ENCODE data around the gene FLNB.

The FLNB gene

GRCh38 chr3:58168498-58168897, 160.3 kb downstream of the FLNB start:
- DNase-seq (ENCODE audit: extremely low spot score) = no peak
- TF ChIP-seq CTCF (IDR thresholded peaks at IDR 0.05; ENCODE audit: control extremely low read depth, extremely low read depth, low read depth, missing control alignments) = no peak
- POLR2A ChIA-PET = no interaction called here
- CTCF ChIA-PET = interaction anchor here (1.0 to 4.8 kb wide), 20 partner anchors 10 to 256 kb away, joined by 3 to 76 read pairs (median 6); partner anchors contain the start of genes FLNB, HTD2 and RPP14

- POLR2A ChIA-PET = no interaction called here
- CTCF ChIA-PET = no interaction called here
- DNase-seq (ENCODE audit: extremely low spot score) = no peak
- no peak for TF ChIP-seq CTCF (IDR thresholded peaks at IDR 0.05; ENCODE audit: control extremely low read depth, extremely low read depth, low read depth, missing control alignments)
Observed at GRCh38 chr3:58169371-58169770, 161.1 kb downstream of the FLNB start.

GRCh38 chr3:58170376-58170775, 162.2 kb downstream of the FLNB start:
- no peak for DNase-seq (ENCODE audit: extremely low spot score)
- no peak for TF ChIP-seq CTCF (IDR thresholded peaks at IDR 0.05; ENCODE audit: control extremely low read depth, extremely low read depth, low read depth, missing control alignments)
- POLR2A ChIA-PET = no interaction called here
- CTCF ChIA-PET = interaction anchor here (1.2 to 6.1 kb wide), 2 partner anchors 18 to 164 kb away, joined by 3 to 67 read pairs; partner anchors contain the start of gene FLNB

GRCh38 chr3:58171126-58171525, 162.9 kb downstream of the FLNB start:
- ChIA-PET CTCF (interaction anchor here (1.3 to 6.1 kb wide), 2 partner anchors 129 to 165 kb away, joined by 4 to 67 read pairs; partner anchors contain the start of gene FLNB), POLR2A (no interaction called here)
- no peak for TF ChIP-seq CTCF (IDR thresholded peaks at IDR 0.05; ENCODE audit: control extremely low read depth, extremely low read depth, low read depth, missing control alignments)
- DNase-seq (ENCODE audit: extremely low spot score) = no peak

GRCh38 chr3:58173029-58173668, 164.9 kb downstream of the FLNB start:
- CTCF ChIA-PET = interaction anchor here (0.7 to 6.1 kb wide), 14 partner anchors 8 to 775 kb away, joined by 3 to 67 read pairs (median 4); partner anchors contain the start of gene FLNB
- POLR2A ChIA-PET = no interaction called here
- DNase-seq (ENCODE audit: extremely low spot score) = no peak
- no peak for TF ChIP-seq CTCF (IDR thresholded peaks at IDR 0.05; ENCODE audit: control extremely low read depth, extremely low read depth, low read depth, missing control alignments)

GRCh38 chr3:58173669-58174398, 165.6 kb downstream of the FLNB start:
- DNase-seq (ENCODE audit: extremely low spot score) = peak; percentile 70
- ChIA-PET CTCF (interaction anchor here (0.7 to 6.1 kb wide), 15 partner anchors 8 to 776 kb away, joined by 3 to 67 read pairs (median 4); partner anchors contain the start of genes FLNB, HTD2 and RPP14), POLR2A (no interaction called here)
- TF ChIP-seq CTCF (IDR thresholded peaks at IDR 0.05; ENCODE audit: control extremely low read depth, extremely low read depth, low read depth, missing control alignments) = peak; percentile 78
